CD4-positive, CD25-positive, alpha-beta regulatory T cell (primary cell): ENCODE measurements around the gene SYTL3. TPM values are rescaled to one million over a fixed set of nuclear protein-coding genes. Genes with fewer than 3 reads are reported as not detected.

Source experiments
- ATAC-seq, 2 donors: fragments of 150-1000 bp; cut with Tn5 transposase; one replicate each; pipeline ENCODE4 v1.10.0; 2021; ENCODE audit warnings: low read depth in 2 of 2, moderate number of reproducible peaks in 2 of 2, moderate library complexity in 1 of 2
- DNase-seq, 3 donors: peaks; one replicate each; pipeline versions ENCODE4 v3.0.0 to v3.0.0-alpha.2; 2012 to 2022; ENCODE audit warnings: mixed read lengths in 1 of 3
- H3K27ac ChIP-seq: one replicate; pipeline ENCODE4 v1.7.0; 2013; ENCODE audit warnings: mild to moderate bottlenecking, low read length; ENCODE audit not compliant: insufficient read depth, poor library complexity, severe bottlenecking
- H3K27me3 ChIP-seq: one replicate; pipeline ENCODE4 v1.7.0; 2013; ENCODE audit warnings: low read length; ENCODE audit not compliant: control insufficient read depth, insufficient read depth
- H3K36me3 ChIP-seq: one replicate; pipeline ENCODE4 v1.7.0; 2013; ENCODE audit warnings: mild to moderate bottlenecking, low read length, moderate library complexity; ENCODE audit not compliant: control insufficient read depth, insufficient read depth
- H3K4me1 ChIP-seq: 2 replicates; pipeline ENCODE4 v1.7.0; 2013; ENCODE audit warnings: mild to moderate bottlenecking, low read length; ENCODE audit not compliant: insufficient read depth, control insufficient read depth, poor library complexity, severe bottlenecking
- H3K4me3 ChIP-seq: one replicate; pipeline ENCODE4 v1.7.0; 2013; ENCODE audit warnings: low read depth, mild to moderate bottlenecking, low read length, moderate library complexity
- H3K9me3 ChIP-seq, 2 experiments: 1 replicate in 1 of 2; 2 replicates in 1 of 2; pipeline ENCODE4 v1.7.0; 2013; ENCODE audit warnings: low read length in 2 of 2, mild to moderate bottlenecking in 1 of 2, moderate library complexity in 1 of 2; ENCODE audit not compliant: control insufficient read depth in 2 of 2
- H3K27ac Mint-ChIP-seq, 3 donors: one replicate each; pipeline ENCODE4 v1.8.0; 2020 to 2022; ENCODE audit warnings: mild to moderate bottlenecking in 3 of 3, mixed read lengths in 3 of 3, moderate library complexity in 2 of 3
- H3K27me3 Mint-ChIP-seq: one replicate; pipeline ENCODE4 v1.8.0; 2022; ENCODE audit warnings: mild to moderate bottlenecking, mixed read lengths
- H3K36me3 Mint-ChIP-seq: one replicate; pipeline ENCODE4 v1.8.0; 2020; ENCODE audit warnings: mixed read lengths
- H3K4me1 Mint-ChIP-seq, 4 donors: one replicate each; pipeline ENCODE4 v1.8.0; 2020 to 2022; ENCODE audit warnings: mixed read lengths in 4 of 4, mild to moderate bottlenecking in 1 of 4
- H3K4me3 Mint-ChIP-seq, 4 donors: one replicate each; pipeline ENCODE4 v1.8.0; 2020 to 2022; ENCODE audit warnings: mild to moderate bottlenecking in 4 of 4, mixed read lengths in 4 of 4, moderate library complexity in 3 of 4
- H3K9me3 Mint-ChIP-seq, 7 donors: one replicate each; pipeline ENCODE4 v1.8.0; 2020 to 2022; ENCODE audit warnings: mixed read lengths in 7 of 7, mild to moderate bottlenecking in 3 of 7, moderate library complexity in 2 of 7
- polyA plus RNA-seq, 4 donors: library from polyadenylated mRNA; unstranded; fragments of 300-500 nt; fragmentation: Illumina TruSeq; gene quantifications; one replicate each; pipeline ENCODE4 v1.2.3, GENCODE V29; 2021
- total RNA-seq: library from RNA; stranded (reverse); gene quantifications from one replicate; pipeline ENCODE4 v1.2.3, GENCODE V29; 2022

The SYTL3 gene
- total and polyA plus RNA-seq, 5 donors from 2014 or later = 12.2 to 54.8 (median 14.1) TPM

DNA sequence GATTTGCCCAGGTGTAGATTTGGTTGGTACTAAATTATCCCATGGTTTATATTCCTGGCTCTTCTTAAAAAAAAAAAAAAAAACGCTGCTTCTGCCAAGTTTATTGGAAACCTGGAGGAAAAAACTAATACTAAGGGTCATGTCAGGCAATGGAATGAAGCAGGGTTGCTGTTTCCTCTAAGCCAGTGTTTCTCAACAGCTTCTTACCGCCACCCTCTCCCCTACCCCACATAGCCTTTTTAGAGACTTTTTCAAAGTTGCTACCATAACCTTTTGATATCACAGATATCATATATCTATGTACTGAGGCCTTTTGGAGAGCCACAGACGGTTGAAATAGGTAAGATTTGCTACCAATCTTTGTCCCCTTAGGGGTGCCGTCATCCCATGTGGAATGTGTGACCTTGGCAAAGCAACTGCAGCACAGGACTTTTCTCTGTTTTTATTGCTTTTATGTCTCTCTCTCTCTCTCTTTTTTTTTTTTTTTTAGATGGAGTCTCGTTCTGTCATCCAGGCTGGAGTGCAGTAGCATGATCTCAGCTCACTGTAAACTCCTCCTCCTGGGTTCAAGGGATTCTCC, 35.0 kb downstream of the SYTL3 start:
- Histone ChIP-seq H3K9me3 (no peaks in the 10 kb centered on the region), H3K4me3 (no peak overlapping the region), H3K27me3 (no peaks in the 10 kb centered on the region), H3K4me1 (peaks cover 24% of the 10 kb centered on the region), H3K27ac (no peak overlapping the region), H3K36me3 (peaks cover 27% of the 10 kb centered on the region)
- DNase-seq (no peak), ATAC-seq (no peak)
- Mint-ChIP-seq H3K27ac (peak overlapping the region in 2 of 3 donors; percentile 76 to 95), H3K36me3 (peaks cover 40% of the 10 kb centered on the region), H3K4me3 (no peak overlapping the region), H3K27me3 (no peaks in the 10 kb centered on the region), H3K9me3 (no peaks in the 10 kb centered on the region), H3K4me1 (peaks cover 25 to 41% (median 39%) of the 10 kb centered on the region in 4 donors)

DNA sequence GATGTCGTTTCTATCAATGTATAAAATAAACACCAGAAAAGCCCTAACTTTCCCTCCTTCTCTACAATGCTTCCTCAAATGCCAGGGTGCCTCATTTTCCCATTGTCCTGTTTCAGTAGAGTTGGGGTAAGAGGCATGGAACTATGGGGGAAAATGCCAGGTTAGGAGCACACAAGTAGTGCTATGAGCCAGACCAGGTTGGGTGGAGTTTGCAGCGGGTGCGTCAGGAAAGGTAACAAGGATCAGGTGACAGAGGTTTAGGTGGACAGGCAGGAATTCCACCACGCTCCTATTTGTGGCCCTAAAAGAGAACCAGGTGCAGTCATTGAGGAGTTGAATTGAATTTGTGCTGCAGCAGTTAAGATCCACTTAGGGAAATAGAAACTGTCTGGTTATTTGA, 36.5 kb downstream of the SYTL3 start:
- Histone ChIP-seq H3K4me1 (peaks cover 24% of the 10 kb centered on the region), H3K9me3 (no peaks in the 10 kb centered on the region), H3K4me3 (peak overlapping the region; percentile 57), H3K27ac (peak overlapping the region; percentile 80), H3K36me3 (peaks cover 23% of the 10 kb centered on the region), H3K27me3 (no peaks in the 10 kb centered on the region)
- ATAC-seq (no peak), DNase-seq (no peak)
- Mint-ChIP-seq H3K4me1 (peaks cover 22 to 40% (median 37%) of the 10 kb centered on the region in 4 donors), H3K27me3 (no peaks in the 10 kb centered on the region), H3K4me3 (peak overlapping the region; percentile 68 to 79 (median 76)), H3K9me3 (no peaks in the 10 kb centered on the region), H3K27ac (peak overlapping the region; percentile 91 to 95 (median 91)), H3K36me3 (peaks cover 32% of the 10 kb centered on the region)

DNA sequence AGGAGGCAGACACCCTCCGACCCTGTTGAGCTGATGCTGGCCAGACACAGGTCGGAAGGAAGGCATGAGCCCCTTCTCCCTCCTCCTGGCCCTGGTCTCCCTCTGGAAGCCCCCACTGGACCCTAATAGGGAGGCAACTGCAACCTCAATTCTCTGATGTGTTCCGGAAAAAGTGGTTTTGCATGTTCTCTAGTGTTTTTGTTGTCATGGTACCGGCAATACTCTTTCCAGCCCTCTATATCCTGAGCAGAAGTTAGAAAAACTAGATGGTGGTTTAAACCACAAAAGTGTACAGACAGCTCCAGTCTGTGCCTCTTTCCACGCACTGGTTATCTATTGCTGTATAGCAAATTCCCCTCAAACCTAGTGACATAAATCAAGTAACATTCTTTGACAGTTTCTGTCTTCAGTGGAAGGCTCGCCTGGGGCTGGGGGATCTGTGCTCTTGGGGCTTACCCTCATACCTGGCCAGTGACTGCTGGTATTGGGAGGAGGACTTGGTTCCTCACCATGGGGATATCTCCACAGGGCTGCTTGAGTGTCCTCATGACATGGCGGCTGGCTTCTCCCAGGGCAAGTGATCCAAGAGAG, 37.0 kb downstream of the SYTL3 start:
- Histone ChIP-seq H3K27ac (peak overlapping the region; percentile 80), H3K9me3 (no peaks in the 10 kb centered on the region), H3K27me3 (no peaks in the 10 kb centered on the region), H3K4me3 (peak overlapping the region; percentile 57), H3K36me3 (peaks cover 23% of the 10 kb centered on the region), H3K4me1 (peaks cover 24% of the 10 kb centered on the region)
- peak; percentile 8 to 80 (median 73) for DNase-seq
- Mint-ChIP-seq H3K36me3 (peaks cover 27% of the 10 kb centered on the region), H3K4me3 (peak overlapping the region; percentile 68 to 79 (median 76)), H3K4me1 (peaks cover 22 to 41% (median 40%) of the 10 kb centered on the region in 4 donors), H3K9me3 (no peaks in the 10 kb centered on the region), H3K27me3 (no peaks in the 10 kb centered on the region), H3K27ac (peak overlapping the region; percentile 91 to 95 (median 91))
- peak; percentile 82 to 83 for ATAC-seq

DNA sequence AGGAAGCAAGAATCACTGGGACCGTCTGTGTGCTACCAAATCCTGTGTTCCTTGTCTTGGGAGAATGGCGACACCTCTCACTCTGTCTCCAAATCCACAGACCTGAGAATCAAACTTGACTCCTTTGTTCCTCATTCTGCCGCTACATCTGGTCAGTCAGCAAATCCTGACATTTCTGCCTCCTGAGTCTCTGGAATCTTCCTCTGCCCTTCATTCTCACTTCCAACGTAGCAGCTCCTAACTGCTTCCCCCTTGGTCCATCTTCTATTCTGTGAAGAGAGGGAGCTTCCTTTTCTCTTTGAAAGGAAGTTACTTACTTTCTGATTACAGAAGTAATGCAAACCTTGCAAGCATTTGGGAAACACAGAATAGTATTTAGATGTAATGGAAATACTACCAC, 37.7 kb downstream of the SYTL3 start:
- Mint-ChIP-seq H3K9me3 (no peaks in the 10 kb centered on the region), H3K4me1 (peaks cover 22 to 41% (median 40%) of the 10 kb centered on the region in 4 donors), H3K4me3 (peak overlapping the region in 2 of 4 donors; percentile 78 to 79), H3K36me3 (peaks cover 26% of the 10 kb centered on the region), H3K27me3 (no peaks in the 10 kb centered on the region), H3K27ac (peak overlapping the region; percentile 91 to 95 (median 91))
- H3K36me3 ChIP-seq = peaks cover 23% of the 10 kb centered on the region
- DNase-seq (no peak), ATAC-seq (no peak)
- H3K9me3 ChIP-seq = no peaks in the 10 kb centered on the region
- peak overlapping the region; percentile 80 for H3K27ac ChIP-seq
- H3K27me3 ChIP-seq = no peaks in the 10 kb centered on the region
- H3K4me3 ChIP-seq = peak overlapping the region; percentile 57
- peaks cover 24% of the 10 kb centered on the region for H3K4me1 ChIP-seq

DNA sequence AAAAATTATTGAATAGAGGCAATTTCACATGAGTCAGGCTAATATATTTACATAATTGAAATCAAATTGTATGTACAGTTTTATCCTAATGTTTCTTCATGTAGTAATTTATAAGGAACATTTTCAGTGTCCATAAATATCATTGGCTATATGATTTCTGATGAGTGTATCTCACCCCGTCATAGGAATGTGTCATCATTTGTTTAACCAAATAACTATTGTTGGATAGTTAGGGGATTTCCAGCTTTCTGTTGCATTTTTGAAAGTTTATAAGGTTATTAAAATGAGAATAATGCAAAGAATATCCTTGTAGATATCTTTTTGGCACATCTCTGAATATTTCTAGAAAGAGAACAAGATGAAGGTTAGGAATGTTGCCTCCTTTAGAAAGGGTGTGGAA, 39.0 kb downstream of the SYTL3 start:
- Mint-ChIP-seq H3K9me3 (no peaks in the 10 kb centered on the region), H3K4me3 (no peak overlapping the region), H3K4me1 (peaks cover 22 to 41% (median 40%) of the 10 kb centered on the region in 4 donors), H3K27me3 (no peaks in the 10 kb centered on the region), H3K27ac (peak overlapping the region in 1 of 3 donors; percentile 66), H3K36me3 (peaks cover 15% of the 10 kb centered on the region)
- ATAC-seq (no peak), DNase-seq (no peak)
- H3K36me3 ChIP-seq = peaks cover 14% of the 10 kb centered on the region
- H3K4me1 ChIP-seq = peaks cover 24% of the 10 kb centered on the region
- no peaks in the 10 kb centered on the region for H3K27me3 ChIP-seq
- H3K9me3 ChIP-seq = no peaks in the 10 kb centered on the region
- H3K4me3 ChIP-seq = no peak overlapping the region
- peak overlapping the region; percentile 23 for H3K27ac ChIP-seq

DNA sequence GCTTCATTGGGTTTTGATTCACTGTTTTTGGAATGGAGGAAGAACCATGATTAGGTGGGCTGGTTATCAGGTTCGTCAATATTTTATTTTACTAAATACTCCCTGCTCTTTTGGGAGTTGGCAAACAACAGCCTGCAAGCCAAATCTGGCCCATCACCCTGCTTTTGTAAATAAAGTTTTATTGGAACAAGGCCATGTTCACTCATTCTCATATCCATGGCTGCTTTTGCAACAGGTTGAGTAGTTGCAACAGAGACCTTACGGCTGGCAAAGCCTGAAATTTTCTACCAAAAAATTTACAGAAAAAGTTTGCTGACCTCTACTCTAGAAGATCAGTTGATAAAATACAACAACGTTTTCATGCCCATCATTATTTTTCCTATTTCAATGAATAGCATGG, 45.1 kb downstream of the SYTL3 start:
- H3K4me1 ChIP-seq = no peaks in the 10 kb centered on the region
- no peak overlapping the region for H3K4me3 Mint-ChIP-seq
- H3K36me3 Mint-ChIP-seq = peaks cover 4% of the 10 kb centered on the region
- no peak overlapping the region for H3K4me3 ChIP-seq
- no peaks in the 10 kb centered on the region for H3K36me3 ChIP-seq
- H3K4me1 Mint-ChIP-seq = peaks cover 2 to 6% (median 4%) of the 10 kb centered on the region in 4 donors
- ATAC-seq (no peak), DNase-seq (no peak)
- H3K27me3 Mint-ChIP-seq = no peaks in the 10 kb centered on the region
- no peak overlapping the region for H3K27ac ChIP-seq
- H3K9me3 ChIP-seq = no peaks in the 10 kb centered on the region
- H3K9me3 Mint-ChIP-seq = no peaks in the 10 kb centered on the region
- no peaks in the 10 kb centered on the region for H3K27me3 ChIP-seq
- peak overlapping the region in 1 of 3 donors; percentile 53 for H3K27ac Mint-ChIP-seq

DNA sequence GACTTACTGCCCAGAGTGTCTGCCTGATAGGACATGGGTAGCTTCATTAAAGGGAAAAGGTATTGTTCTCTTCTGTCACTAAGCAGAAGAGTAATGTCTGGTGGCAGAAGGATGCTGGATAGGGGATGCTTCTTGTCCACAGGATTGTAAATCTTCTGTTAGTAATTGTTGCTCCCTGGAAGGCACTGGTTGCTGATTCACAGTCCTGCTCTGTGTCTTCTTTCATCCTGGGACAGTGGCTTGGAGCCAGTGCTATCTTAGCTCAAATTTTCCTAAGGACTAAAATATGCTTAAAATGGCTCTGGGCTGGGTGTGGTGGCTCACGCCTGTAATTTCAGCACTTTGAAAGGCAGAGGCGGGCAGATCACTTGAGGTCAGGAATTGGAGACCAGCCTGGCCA, 48.0 kb downstream of the SYTL3 start:
- H3K4me1 Mint-ChIP-seq = peaks cover 0 to 3% (median under 1%) of the 10 kb centered on the region in 4 donors
- ATAC-seq (no peak), DNase-seq (no peak)
- Histone ChIP-seq H3K9me3 (no peaks in the 10 kb centered on the region), H3K27ac (no peak overlapping the region), H3K36me3 (no peaks in the 10 kb centered on the region), H3K27me3 (no peaks in the 10 kb centered on the region), H3K4me1 (no peaks in the 10 kb centered on the region), H3K4me3 (no peak overlapping the region)
- peaks cover 4% of the 10 kb centered on the region for H3K36me3 Mint-ChIP-seq
- peak overlapping the region in 2 of 3 donors; percentile 56 to 59 for H3K27ac Mint-ChIP-seq
- no peak overlapping the region for H3K4me3 Mint-ChIP-seq
- no peaks in the 10 kb centered on the region for H3K27me3 Mint-ChIP-seq
- no peaks in the 10 kb centered on the region for H3K9me3 Mint-ChIP-seq

DNA sequence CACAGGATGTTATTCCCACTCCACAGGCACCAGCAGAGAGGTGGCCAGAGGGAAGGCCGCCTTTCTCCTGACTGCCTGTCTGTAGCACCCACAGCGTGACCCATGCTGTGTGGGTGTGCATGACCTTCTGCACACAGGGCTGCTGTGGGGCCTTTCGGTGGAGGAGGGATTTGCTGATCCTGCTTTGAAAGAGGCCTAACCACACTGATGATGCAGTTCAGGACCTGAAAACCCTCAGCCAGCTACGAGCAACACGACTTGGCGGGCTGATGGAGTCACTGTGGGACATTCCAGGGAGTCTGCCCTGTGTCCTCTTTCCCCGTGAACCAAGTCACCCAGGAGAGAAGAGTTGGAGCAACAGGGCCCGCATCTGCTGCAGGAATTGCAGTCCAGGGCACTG, 49.1 kb downstream of the SYTL3 start:
- no peak overlapping the region for H3K27ac ChIP-seq
- Mint-ChIP-seq H3K36me3 (peaks cover 4% of the 10 kb centered on the region), H3K27me3 (no peaks in the 10 kb centered on the region), H3K4me1 (peaks cover 0 to 8% (median 4%) of the 10 kb centered on the region in 4 donors), H3K27ac (no peak overlapping the region), H3K9me3 (no peaks in the 10 kb centered on the region), H3K4me3 (no peak overlapping the region)
- H3K4me3 ChIP-seq = no peak overlapping the region
- no peak for ATAC-seq
- H3K27me3 ChIP-seq = no peaks in the 10 kb centered on the region
- H3K36me3 ChIP-seq = no peaks in the 10 kb centered on the region
- DNase-seq = no peak
- no peaks in the 10 kb centered on the region for H3K9me3 ChIP-seq
- H3K4me1 ChIP-seq = peaks cover 2% of the 10 kb centered on the region
